Mesodermal cell (in vitro differentiated cells): ENCODE measurements around the gene USB1.

Experiments used
- H3K27ac ChIP-seq: 2 replicates; pipeline ENCODE4 v1.7.0; 2013; ENCODE audit warnings: mild to moderate bottlenecking, low read depth, low read length, moderate library complexity; ENCODE audit not compliant: severe bottlenecking
- H3K36me3 ChIP-seq: 2 replicates; pipeline ENCODE4 v1.7.1; 2013; ENCODE audit warnings: mild to moderate bottlenecking, low read length, moderate library complexity; ENCODE audit not compliant: control insufficient read depth, insufficient read depth
- H3K4me1 ChIP-seq: one replicate; pipeline ENCODE4 v1.7.1; 2013; ENCODE audit warnings: mild to moderate bottlenecking, low read length; ENCODE audit not compliant: insufficient read depth, control insufficient read depth, poor library complexity, severe bottlenecking
- H3K4me3 ChIP-seq: 2 replicates; pipeline ENCODE4 v1.7.0; 2013; ENCODE audit warnings: low read length, control low read depth, mild to moderate bottlenecking; ENCODE audit not compliant: insufficient read depth, poor library complexity, severe bottlenecking; ENCODE audit errors: extremely low read depth
- H3K9me3 ChIP-seq: 2 replicates; pipeline ENCODE4 v1.7.1; 2013; ENCODE audit warnings: mild to moderate bottlenecking, low read length, moderate library complexity; ENCODE audit not compliant: control insufficient read depth
- WGBS, 2 experiments: methylation state at CpG; one replicate each; pipeline ENCODE4 v1.1.5; 2013; ENCODE audit warnings: missing lambda C conversion rate in 2 of 2; ENCODE audit not compliant: insufficient coverage in 2 of 2; 5-methylcytosine and 5-hydroxymethylcytosine counted together

Gene USB1

DNA sequence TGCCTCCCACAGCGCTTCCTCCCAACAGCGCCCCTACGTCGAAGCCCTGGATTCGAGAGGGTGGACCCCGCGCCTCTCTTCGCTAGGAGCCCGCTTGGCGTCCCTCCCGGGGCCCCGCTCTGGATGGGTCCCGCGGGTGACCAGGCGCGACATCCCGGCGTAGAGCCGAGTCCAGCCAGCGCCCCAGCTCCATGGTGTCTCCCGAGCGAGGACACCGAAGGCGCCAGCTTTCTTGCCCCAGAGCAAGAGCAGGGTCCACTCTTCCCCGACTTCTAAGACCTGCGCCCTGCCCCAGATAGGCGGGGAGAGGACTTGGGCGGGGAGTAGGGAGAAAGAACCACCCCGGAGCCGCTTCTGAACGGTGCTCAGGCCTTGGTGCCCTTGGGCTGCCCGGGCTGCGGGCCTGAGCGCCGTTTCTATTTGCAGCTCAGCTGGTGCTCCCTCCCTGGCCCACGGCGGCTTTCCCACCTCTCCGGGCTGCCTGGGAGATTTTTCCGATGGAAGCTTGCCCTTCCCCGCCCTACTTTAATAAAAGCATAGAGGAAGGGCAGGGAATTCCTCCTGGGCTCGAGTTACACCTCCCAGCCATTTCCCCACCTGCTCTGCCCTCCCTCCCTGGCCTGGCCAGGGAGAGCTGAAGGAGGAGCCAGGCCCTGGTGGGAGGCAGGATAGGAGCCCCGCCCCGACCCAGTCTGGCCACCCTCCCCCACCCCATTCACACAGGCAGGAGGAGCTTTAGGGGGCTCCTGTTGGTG lies 26.1 kb downstream of the USB1 start:
- WGBS, 2 experiments, result 1 to 3% methylated on average over 28 to 33 of the region's 43 CpGs
- no peaks in the 10 kb centered on the region for H3K9me3 ChIP-seq
- peaks cover 44% of the 10 kb centered on the region for H3K4me1 ChIP-seq
- no peak overlapping the region for H3K27ac ChIP-seq
- peaks cover 10% of the 10 kb centered on the region for H3K36me3 ChIP-seq
- H3K4me3 ChIP-seq, result peak overlapping the region; percentile 71

DNA sequence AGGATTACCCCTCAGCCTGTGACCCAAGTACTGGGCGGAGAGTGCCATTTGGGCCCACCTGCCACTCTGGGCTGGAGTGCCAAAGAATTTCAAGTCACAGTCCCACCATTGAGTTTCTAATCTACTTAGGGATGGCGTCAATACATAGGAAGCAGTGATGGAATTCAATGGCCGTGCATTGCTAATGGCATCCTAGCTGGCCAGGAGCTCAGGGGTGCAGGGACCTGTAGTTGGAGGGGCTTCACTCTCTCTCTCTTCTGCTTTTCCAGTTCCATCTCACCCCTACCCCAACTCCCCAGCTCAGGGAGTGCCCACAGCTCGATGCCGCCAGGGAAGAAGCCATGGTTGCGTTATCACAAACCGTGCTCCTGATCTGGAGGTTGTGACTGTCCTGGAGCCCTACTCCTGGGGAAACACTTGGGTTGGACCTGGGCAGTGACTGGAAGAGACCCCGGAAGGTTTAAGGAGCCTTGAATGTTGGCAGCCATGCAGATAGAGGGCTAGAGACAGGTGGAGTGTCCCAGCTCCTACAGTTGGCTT lies 26.8 kb downstream of the USB1 start:
- 82 to 86% methylated on average over 5 to 6 of the region's 8 CpGs for WGBS, 2 experiments

DNA sequence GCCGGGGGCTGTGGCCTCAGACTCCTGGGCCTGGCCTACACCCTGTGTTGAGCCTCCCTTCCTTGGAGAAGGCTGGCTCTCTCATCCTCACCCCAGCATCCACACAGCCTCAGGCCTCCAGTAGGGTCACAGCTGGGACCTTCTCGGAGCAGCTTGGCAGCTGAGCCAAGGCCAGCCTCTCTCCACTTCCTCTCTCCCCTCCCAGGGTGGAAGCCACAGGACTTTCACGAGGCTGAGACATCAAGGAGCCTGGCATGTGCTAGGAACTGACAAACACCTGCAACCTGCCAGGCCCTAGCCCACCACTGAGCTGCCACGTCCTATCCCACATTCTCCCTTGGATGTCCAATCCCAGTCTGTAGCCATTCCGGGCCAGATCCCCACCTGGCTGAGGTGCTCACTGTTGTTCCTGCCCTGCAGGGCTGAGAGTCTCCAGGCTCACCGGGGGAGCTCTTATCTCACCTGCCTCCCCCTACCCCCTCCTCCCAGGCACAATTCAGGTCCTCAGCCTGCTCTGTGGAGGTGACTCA lies 27.4 kb downstream of the USB1 start:
- 82 to 89% methylated on average over 5 to 6 of the region's 6 CpGs for WGBS, 2 experiments

More for the DNA sequence above, 26.8 kb downstream of the USB1 start:
- Histone ChIP-seq H3K36me3 (peaks cover 10% of the 10 kb centered on the region), H3K27ac (no peak overlapping the region), H3K4me3 (peak overlapping the region; percentile 71), H3K4me1 (peaks cover 43% of the 10 kb centered on the region), H3K9me3 (no peaks in the 10 kb centered on the region)

DNA sequence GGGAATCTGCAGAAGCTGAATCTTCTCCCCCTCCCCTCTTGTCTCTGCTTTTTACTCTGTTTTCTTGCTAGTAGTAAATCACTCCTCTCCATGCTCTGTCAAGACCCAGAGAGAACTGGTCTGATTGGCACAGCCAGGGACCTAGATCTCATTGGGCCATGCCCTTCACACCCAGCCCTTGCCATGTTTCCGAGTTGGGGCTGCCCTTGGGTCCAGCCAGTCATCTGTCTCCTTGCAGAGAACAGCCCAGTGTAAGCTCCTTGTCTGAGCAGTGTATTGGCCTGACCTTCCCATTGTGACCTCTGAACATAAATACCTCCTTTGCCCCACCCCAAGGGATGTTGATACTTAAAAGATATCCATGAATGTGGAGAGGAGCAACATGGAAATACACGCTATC lies 28.2 kb downstream of the USB1 start:
- WGBS, 2 experiments, result 60 to 80% methylated on average over 1 of the region's 2 CpGs
- Histone ChIP-seq H3K4me1 (peaks cover 50% of the 10 kb centered on the region), H3K36me3 (peaks cover 10% of the 10 kb centered on the region), H3K27ac (no peak overlapping the region), H3K9me3 (no peaks in the 10 kb centered on the region), H3K4me3 (no peak overlapping the region)

More for the DNA sequence above, 27.4 kb downstream of the USB1 start:
- peaks cover 41% of the 10 kb centered on the region for H3K4me1 ChIP-seq
- H3K4me3 ChIP-seq, result no peak overlapping the region
- no peak overlapping the region for H3K27ac ChIP-seq
- peaks cover 10% of the 10 kb centered on the region for H3K36me3 ChIP-seq
- no peaks in the 10 kb centered on the region for H3K9me3 ChIP-seq

DNA sequence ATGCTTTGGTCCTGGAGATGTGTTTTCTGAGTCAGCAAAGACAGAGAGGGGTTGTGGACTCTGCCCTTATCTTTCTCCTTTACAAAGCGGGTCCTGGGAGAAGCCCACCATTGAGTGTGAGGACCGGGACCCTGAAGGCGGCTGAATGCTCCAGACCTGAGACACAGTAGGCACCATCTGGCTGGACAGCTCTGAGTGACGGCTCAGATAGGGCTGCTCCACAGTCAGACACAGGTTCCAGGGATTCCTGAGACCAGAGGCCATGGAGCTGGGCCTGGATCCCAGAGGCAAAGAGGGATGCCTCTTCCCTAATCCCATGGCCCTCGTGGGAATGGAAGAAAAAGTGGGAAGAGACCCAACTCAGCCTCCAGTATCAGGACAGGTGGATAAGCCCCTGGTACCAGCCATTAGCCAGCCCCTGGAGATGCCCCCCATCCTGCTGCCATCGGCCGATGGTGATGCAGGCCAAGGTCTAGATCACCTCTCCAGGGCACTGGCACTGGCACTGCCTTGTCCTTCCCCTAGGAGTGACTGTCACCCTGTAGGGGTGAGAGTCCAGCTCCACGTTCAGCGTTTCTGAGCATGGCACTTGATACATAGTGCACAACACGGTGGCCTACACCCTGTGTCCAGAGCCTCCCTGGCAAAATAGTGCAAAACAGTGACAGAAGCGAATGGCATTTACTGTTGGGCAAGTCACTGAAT lies 29.1 kb downstream of the USB1 start:
- Histone ChIP-seq H3K4me3 (no peak overlapping the region), H3K4me1 (peaks cover 46% of the 10 kb centered on the region), H3K36me3 (peaks cover 10% of the 10 kb centered on the region), H3K27ac (no peak overlapping the region), H3K9me3 (no peaks in the 10 kb centered on the region)
- WGBS, 2 experiments, result 96 to 97% methylated on average over 10 to 11 of the region's 11 CpGs

DNA sequence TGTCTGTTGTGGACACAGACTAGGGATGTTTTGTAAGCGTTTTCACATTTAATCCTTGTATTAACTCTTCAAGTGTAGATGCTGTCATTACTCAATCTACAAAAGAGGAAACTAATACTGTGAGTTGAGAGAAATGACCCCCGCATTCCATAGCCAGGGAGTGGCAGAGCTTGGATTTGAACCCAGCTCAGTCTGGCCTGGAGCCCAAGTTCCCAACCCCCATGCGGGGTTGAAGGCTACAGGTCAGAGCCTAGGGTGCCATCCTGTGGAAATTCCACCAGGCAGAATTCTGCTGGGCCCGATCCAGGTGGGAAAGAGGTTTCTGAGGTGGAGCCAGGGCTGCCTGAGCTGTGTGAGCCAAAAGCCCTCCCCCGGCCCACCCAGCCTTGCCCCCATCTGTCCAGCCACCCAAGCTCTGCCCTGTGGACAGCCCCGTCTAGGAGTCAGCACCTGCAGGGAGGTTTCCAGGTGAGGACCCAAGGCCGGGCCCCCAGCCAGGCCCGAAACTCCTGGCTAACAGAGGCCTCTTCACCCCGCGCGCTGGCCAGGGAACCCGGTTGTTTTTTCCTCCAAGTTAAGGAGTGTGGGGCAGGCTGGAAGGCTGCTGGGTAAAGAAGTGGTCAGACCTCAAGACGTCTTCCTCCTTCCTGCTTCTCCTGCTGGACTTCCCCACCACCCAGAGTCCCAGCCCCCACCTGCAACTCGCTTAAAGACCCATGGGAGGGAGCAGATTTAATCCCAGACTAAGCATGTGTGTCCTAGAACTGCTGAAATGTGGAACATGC lies 30.0 kb downstream of the USB1 start:
- Histone ChIP-seq H3K4me3 (no peak overlapping the region), H3K36me3 (peaks cover 10% of the 10 kb centered on the region), H3K4me1 (peaks cover 46% of the 10 kb centered on the region), H3K9me3 (no peaks in the 10 kb centered on the region), H3K27ac (no peak overlapping the region)
- WGBS, 2 experiments, result 72 to 86% methylated on average over 10 to 12 of the region's 14 CpGs

DNA sequence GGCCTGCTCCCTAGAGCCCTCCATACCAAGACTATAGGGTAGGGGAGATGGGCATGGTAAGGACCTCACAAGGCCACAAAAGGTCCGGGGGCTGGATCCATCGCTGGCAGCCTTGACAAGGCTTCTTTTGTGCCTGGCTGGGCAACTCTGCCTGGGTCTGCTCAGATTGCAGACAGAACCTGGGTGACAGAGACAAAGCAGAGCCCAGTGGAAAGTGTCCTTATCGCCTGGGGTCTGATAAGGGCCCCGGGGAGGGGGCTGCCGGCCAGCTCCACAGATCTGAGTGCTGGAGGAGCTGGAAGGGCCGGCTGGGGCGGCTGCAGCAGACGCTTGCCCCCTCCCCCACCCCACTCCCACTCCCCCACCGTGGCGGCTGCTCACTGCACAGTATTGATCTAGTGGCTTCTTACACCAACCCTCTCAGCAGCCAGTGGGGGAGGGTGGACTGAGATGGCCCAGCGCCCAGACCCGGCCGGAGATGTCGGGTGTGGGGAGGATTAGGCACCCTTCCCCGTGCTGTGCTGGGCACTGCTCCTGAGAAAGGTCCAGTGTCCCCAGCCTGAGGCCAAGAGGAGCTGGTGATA lies 31.6 kb downstream of the USB1 start:
- peaks cover 20% of the 10 kb centered on the region for H3K36me3 ChIP-seq
- H3K4me1 ChIP-seq, result peaks cover 43% of the 10 kb centered on the region
- 69 to 84% methylated on average over 7 of the region's 15 CpGs for WGBS, 2 experiments
- H3K4me3 ChIP-seq, result no peak overlapping the region
- H3K9me3 ChIP-seq, result no peaks in the 10 kb centered on the region
- peak overlapping the region; percentile 89 for H3K27ac ChIP-seq

DNA sequence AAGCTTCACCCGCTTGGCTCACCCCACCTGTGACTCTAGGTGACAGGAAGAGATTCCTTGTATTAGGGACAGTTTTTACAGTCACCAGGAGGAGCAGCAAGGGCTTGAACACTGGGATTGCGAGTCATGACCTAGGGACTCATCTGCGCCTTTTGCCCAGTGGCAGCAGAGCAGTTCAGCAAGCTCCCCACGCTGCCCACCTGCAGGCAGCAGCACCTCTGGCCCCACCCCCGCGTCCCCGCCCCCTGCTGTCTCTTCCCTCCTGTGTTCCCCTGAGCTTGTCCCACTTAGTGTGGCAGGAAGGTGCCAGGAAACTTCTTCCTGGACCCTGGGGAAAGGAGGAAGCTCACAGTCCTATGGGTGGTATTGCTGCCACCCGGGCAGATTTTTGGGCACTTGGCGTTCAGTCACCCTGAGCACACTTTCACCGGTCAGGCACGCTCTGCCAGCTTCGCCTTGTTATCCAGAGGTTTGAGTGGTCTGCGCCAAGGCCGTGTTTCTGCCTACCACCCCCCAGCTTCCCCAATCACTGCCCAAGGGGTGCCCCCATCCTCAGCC lies 33.0 kb downstream of the USB1 start:
- no peak overlapping the region for H3K4me3 ChIP-seq
- no peak overlapping the region for H3K27ac ChIP-seq
- peaks cover 35% of the 10 kb centered on the region for H3K4me1 ChIP-seq
- no peaks in the 10 kb centered on the region for H3K9me3 ChIP-seq
- WGBS, 2 experiments, result 94 to 95% methylated on average over 11 to 14 of the region's 14 CpGs
- peaks cover 30% of the 10 kb centered on the region for H3K36me3 ChIP-seq

DNA sequence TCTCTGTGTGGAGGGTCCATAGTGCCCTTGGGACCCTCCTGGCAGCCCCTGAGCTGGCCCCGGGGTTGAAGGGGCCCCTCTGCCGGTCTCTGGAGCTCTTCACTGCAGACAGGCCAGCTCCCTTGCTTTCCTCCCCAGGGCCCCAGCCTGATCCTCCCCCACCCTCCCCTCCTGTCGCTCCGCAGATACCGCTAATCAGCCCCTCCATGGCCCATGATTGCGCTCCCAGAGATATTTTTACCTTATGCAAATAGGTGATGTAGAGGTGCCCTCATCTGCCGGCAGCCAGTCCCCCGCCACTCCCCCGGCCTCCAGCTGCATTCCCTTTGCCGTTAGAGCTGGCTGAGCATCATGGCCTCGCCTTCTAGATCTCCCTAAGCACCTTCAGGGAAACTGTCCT lies 33.6 kb downstream of the USB1 start:
- 85 to 94% methylated on average over 5 of the region's 11 CpGs for WGBS, 2 experiments
- Histone ChIP-seq H3K4me1 (peaks cover 35% of the 10 kb centered on the region), H3K9me3 (no peaks in the 10 kb centered on the region), H3K27ac (no peak overlapping the region), H3K4me3 (no peak overlapping the region), H3K36me3 (peaks cover 33% of the 10 kb centered on the region)
